Measurements from ENCODE around the gene USH2A. TPM values are rescaled to one million over a fixed set of nuclear protein-coding genes. Genes with fewer than 3 reads are reported as not detected.

The USH2A gene
- polyA plus RNA-seq, 1 of the 3 experiments (the other 2 are of a cell fraction): under 0.01 TPM

GRCh38 chr1:215601276-215601675 is 822.0 kb downstream of the USH2A start:
- DNase-seq: no peak
- Histone ChIP-seq H3K9ac (no peak overlapping the region), H2AFZ (ENCODE audit: low read depth) (no peak overlapping the region), H3K27ac (ENCODE audit: low read depth in 2 of 2, low read length in 1 of 2) (no peak overlapping the region), H3K79me2 (ENCODE audit: insufficient read depth) (no peaks in the 10 kb centered on the region), H3F3A (replicated peaks; ENCODE audit: insufficient read depth) (no peaks in the 10 kb centered on the region), H3K36me3 (replicated peaks in 1 of 2; ENCODE audit: control insufficient read depth in 1 of 2, insufficient read depth in 2 of 2, low read length in 1 of 2) (peaks cover 28 to 85% of the 10 kb centered on the region in 2 experiments), H3K4me1 (ENCODE audit: control insufficient read depth in 1 of 2, insufficient read depth in 2 of 2, low read depth in 1 of 2, low read length in 1 of 2) (peaks cover 0 to 3% of the 10 kb centered on the region in 2 experiments; a peak in 2 of 4 replicates), H3K9me3 (no peaks in the 10 kb centered on the region), H3K4me3 (ENCODE audit: low read depth in 2 of 2, low read length in 1 of 2) (no peak overlapping the region), H3K9me2 (no peaks in the 10 kb centered on the region), H3K27me3 (ENCODE audit: insufficient read depth) (no peaks in the 10 kb centered on the region), H4K20me1 (ENCODE audit: insufficient read depth) (no peaks in the 10 kb centered on the region), H3K4me2 (no peak overlapping the region)
- POLR2A ChIA-PET: no interaction called here
- 83% methylated on average over 2 of the region's 2 CpGs for WGBS (ENCODE audit: low lambda C conversion rate)
- CTCF ChIA-PET: no interaction called here
- TF ChIP-seq MXI1 (IDR thresholded peaks at IDR 0.05; ENCODE audit: low read depth, low read length): no peak
- no peak for TF ChIP-seq MEF2A (IDR thresholded peaks at IDR 0.05; ENCODE audit: borderline replicate concordance, low read depth)
- no peak for TF ChIP-seq SMC3 (IDR thresholded peaks at IDR 0.05; ENCODE audit: low read depth, low read length)
- no peak for TF ChIP-seq EP300 (IDR thresholded peaks at IDR 0.05; ENCODE audit: borderline replicate concordance in 1 of 2, low read depth in 1 of 2, low read length in 1 of 2)
- no peak for TF ChIP-seq TCF12 (IDR thresholded peaks at IDR 0.05)
- TF ChIP-seq IRF3 (IDR thresholded peaks at IDR 0.05; ENCODE audit: low read depth, low read length): no peak
- no peak for TF ChIP-seq MAX (IDR thresholded peaks at IDR 0.05; ENCODE audit: low read depth)

- TF ChIP-seq SIN3A (IDR thresholded peaks at IDR 0.05; ENCODE audit: borderline replicate concordance, low read depth, low read length) (no peak), RXRA (IDR thresholded peaks at IDR 0.05; ENCODE audit: borderline replicate concordance, low read depth) (no peak), FOXM1 (IDR thresholded peaks at IDR 0.05; ENCODE audit: low read depth) (no peak), MAX (IDR thresholded peaks at IDR 0.05; ENCODE audit: low read depth) (no peak), REST (IDR thresholded peaks at IDR 0.05; ENCODE audit: low read depth, low read length) (no peak), CTCF (IDR thresholded peaks at IDR 0.05) (no peak), POLR2AphosphoS5 (IDR thresholded peaks at IDR 0.05; ENCODE audit: low read depth, low read length) (no peak), TAF1 (IDR thresholded peaks at IDR 0.05; ENCODE audit: borderline replicate concordance, low read depth, low read length) (no peak), MEF2A (IDR thresholded peaks at IDR 0.05; ENCODE audit: borderline replicate concordance, low read depth) (no peak), JUND (IDR thresholded peaks at IDR 0.05) (no peak)
- Histone ChIP-seq H3F3A (replicated peaks; ENCODE audit: insufficient read depth) (no peaks in the 10 kb centered on the region), H3K79me2 (ENCODE audit: insufficient read depth) (no peaks in the 10 kb centered on the region), H2AFZ (ENCODE audit: low read depth) (no peak overlapping the region), H3K36me3 (replicated peaks in 1 of 2; ENCODE audit: control insufficient read depth in 1 of 2, insufficient read depth in 2 of 2, low read length in 1 of 2) (peaks cover 32 to 85% of the 10 kb centered on the region in 2 experiments), H3K9ac (no peak overlapping the region), H3K9me3 (no peaks in the 10 kb centered on the region), H3K9me2 (no peaks in the 10 kb centered on the region), H4K20me1 (ENCODE audit: insufficient read depth) (no peaks in the 10 kb centered on the region), H3K27ac (ENCODE audit: low read depth in 2 of 2, low read length in 1 of 2) (no peak overlapping the region), H3K27me3 (ENCODE audit: insufficient read depth) (no peaks in the 10 kb centered on the region), H3K4me2 (no peak overlapping the region), H3K4me3 (ENCODE audit: low read depth in 2 of 2, low read length in 1 of 2) (no peak overlapping the region), H3K4me1 (ENCODE audit: control insufficient read depth in 1 of 2, insufficient read depth in 2 of 2, low read depth in 1 of 2, low read length in 1 of 2) (no peaks in the 10 kb centered on the region; a peak in 2 of 4 replicates)
- ChIA-PET POLR2A (no interaction called here), CTCF (interaction anchor here (0.7 kb wide), 1 partner anchor 1573 kb away, joined by 4 read pairs; no protein-coding TSS in a partner anchor)
- DNase-seq: no peak
- WGBS (ENCODE audit: low lambda C conversion rate): 97% methylated on average over 10 of the region's 10 CpGs
Observed at GRCh38 chr1:215600867-215601266, 822.4 kb downstream of the USH2A start.
